Pancreas (tissue), 10 donors: ENCODE measurements around the gene RHD. TPM values are rescaled to one million over a fixed set of nuclear protein-coding genes. Genes with fewer than 3 reads are reported as not detected.
"Not testable (repeated sequence)": the region's sequence is repeated elsewhere in the genome, so short reads cannot be mapped to it uniquely, and the experiment has no call there.

Experiments used
- ATAC-seq, 4 donors: fragments of 200-7000 bp; cut with Tn5 transposase; one replicate each; pipeline versions ENCODE4 v1.8.0 to v1.9.1; 2020; ENCODE audit warnings: mild to moderate bottlenecking in 4 of 4, moderate library complexity in 4 of 4
- DNase-seq, 6 donors: peaks; one replicate each; pipeline ENCODE4 v3.0.0-alpha.2; 2020
- FAIRE-seq: peaks from 2 replicates; lab custom pipeline; 2012; peaks lifted over from hg19 to GRCh38; lab: Jason Lieb, UNC
- H3K27ac ChIP-seq, 4 donors: fragments of 200-600 bp; sonication (generic); 1 replicate in 3 of 4; 2 replicates in 1 of 4; pipeline versions ENCODE4 v1.5.0 to v1.8.0; 2020
- H3K27me3 ChIP-seq, 4 donors: fragments of 200-600 bp; one replicate each; pipeline ENCODE4 v1.8.0; 2021
- H3K36me3 ChIP-seq, 3 donors: fragments of 200-600 bp; sonication (generic) in 1 of 3; one replicate each; pipeline versions ENCODE4 v1.5.0 to v1.8.0; 2020 to 2021
- H3K4me1 ChIP-seq, 3 donors: fragments of 200-600 bp; one replicate each; pipeline ENCODE4 v1.8.0; 2021
- H3K4me3 ChIP-seq, 4 donors: fragments of 200-600 bp; sonication (generic) in 2 of 4; one replicate each; pipeline versions ENCODE4 v1.5.0 to v1.8.0; 2020 to 2021
- H3K9me3 ChIP-seq, 4 donors: fragments of 200-600 bp; one replicate each; pipeline ENCODE4 v1.8.0; 2021
- CTCF ChIP-seq, 4 donors: fragments of 200-600 bp; sonication (generic) in 3 of 4; IDR thresholded peaks; one replicate each; pipeline versions ENCODE4 v1.5.0 to v1.8.0; 2021; ENCODE audit warnings: antibody characterized with exemption in 4 of 4
- WGBS, 2 donors: extraction: QIAGEN DNeasy Blood & Tissue Kit; methylation state at CpG; one replicate each; pipeline ENCODE4 v1.1.7; 2013; 5-methylcytosine and 5-hydroxymethylcytosine counted together
- intact Hi-C, 3 donors: fragments of 100-400 bp; cut with DNase I; formaldehyde crosslinking; loops; one replicate each; pipeline versions ENCODE4 v1.11.1 to v1.14.2; 2022
- polyA plus RNA-seq, 2 donors: library from polyadenylated mRNA; stranded (reverse); fragments of 200-250 nt; gene quantifications; one replicate each; pipeline ENCODE4 v1.2.3, GENCODE V29; 2013
- total RNA-seq, 6 donors: library from RNA; stranded (reverse); fragmentation: NEBNext Ultra II Directional in 4 of 6; extraction: Animal tissue kit (Norgen Biotek cat#: 25700) in 4 of 6; gene quantifications; one replicate each; pipeline versions ENCODE4 v1.2.1 to v1.2.4, GENCODE V29; 2021 to 2023
- donor health status: healthy with polysubstance abuse.
- donor health status: DM: no; HTN: no; CAD: no; lungs with moderate emphysema.
- donor health status: DM: no; HTN: no; CAD: no.
- donor health status: control.
- donor health status: control.
- donor health status: Bipolar disorder and iron deficiency.
- donor health status: DM: yes; HTN: yes; CAD: no.
- donor health status: DM: no; HTN: no; CAD: no.
- donor health status: DM: no; HTN: no; CAD: no.
- donor health status: DM: yes; HTN: yes; CAD: no.

The RHD gene
- total and polyA plus RNA-seq, 8 donors: not detected

- WGBS, 2 donors: 90 to 95% methylated on average over 7 of the region's 7 CpGs
- DNase-seq: no peak
- Histone ChIP-seq H3K27ac (peak overlapping the region in 1 of 4 donors; percentile 3), H3K9me3 (no peaks in the 10 kb centered on the region), H3K4me3 (no peak overlapping the region), H3K36me3 (peaks cover 0 to 22% (median 0%) of the 10 kb centered on the region in 3 donors), H3K27me3 (no peaks in the 10 kb centered on the region), H3K4me1 (no peaks in the 10 kb centered on the region)
- intact Hi-C loops: no loop called here
- FAIRE-seq: no peak
- TF ChIP-seq CTCF (IDR thresholded peaks at IDR 0.05): no peak
- no peak for ATAC-seq
Observed at GRCh38 chr1:25360596-25361581, 88.6 kb downstream of the RHD start.

- peaks cover 0 to 22% (median 0%) of the 10 kb centered on the region in 3 donors for H3K36me3 ChIP-seq
- no peak for TF ChIP-seq CTCF (IDR thresholded peaks at IDR 0.05)
- intact Hi-C loops: no loop called here
- DNase-seq: no peak
- ATAC-seq: no peak
- no peaks in the 10 kb centered on the region for H3K27me3 ChIP-seq
- no peak overlapping the region for H3K4me3 ChIP-seq
- 62 to 74% methylated on average over 2 of the region's 2 CpGs for WGBS, 2 donors
- no peak overlapping the region for H3K27ac ChIP-seq
- H3K4me1 ChIP-seq: no peaks in the 10 kb centered on the region
- no peaks in the 10 kb centered on the region for H3K9me3 ChIP-seq
- FAIRE-seq: no peak
Observed at GRCh38 chr1:25361901-25362300, 89.6 kb downstream of the RHD start.

GRCh38 chr1:25362634-25363559, 90.6 kb downstream of the RHD start:
- peaks cover 0 to 20% (median 0%) of the 10 kb centered on the region in 3 donors for H3K36me3 ChIP-seq
- DNase-seq, H3K27ac ChIP-seq, H3K4me3 ChIP-seq, intact Hi-C loops, ATAC-seq, H3K27me3 ChIP-seq, H3K9me3 ChIP-seq, H3K4me1 ChIP-seq, FAIRE-seq: not testable (repeated sequence)
- WGBS, 2 donors: no CpG with 5 or more reads among the region's 17 CpGs

- no peak for DNase-seq
- H3K27me3 ChIP-seq: no peaks in the 10 kb centered on the region
- no peaks in the 10 kb centered on the region for H3K4me1 ChIP-seq
- no peak overlapping the region for H3K4me3 ChIP-seq
- no peak for ATAC-seq
- no peak overlapping the region for H3K27ac ChIP-seq
- no peaks in the 10 kb centered on the region for H3K36me3 ChIP-seq
- no peak for FAIRE-seq
- no peaks in the 10 kb centered on the region for H3K9me3 ChIP-seq
- no peak for TF ChIP-seq CTCF (IDR thresholded peaks at IDR 0.05)
- intact Hi-C loops: no loop called here
- WGBS, 2 donors: 88 to 97% methylated on average over 4 of the region's 4 CpGs
Observed at GRCh38 chr1:25369241-25369640, 96.9 kb downstream of the RHD start.

GRCh38 chr1:25369691-25370271, 97.5 kb downstream of the RHD start:
- FAIRE-seq, H3K27ac ChIP-seq, H3K36me3 ChIP-seq, intact Hi-C loops, ATAC-seq, H3K4me1 ChIP-seq, H3K27me3 ChIP-seq, H3K4me3 ChIP-seq, DNase-seq, H3K9me3 ChIP-seq: not testable (repeated sequence)
- WGBS, 2 donors: 87 to 90% methylated on average over 12 of the region's 12 CpGs

GRCh38 chr1:25371757-25372156, 99.4 kb downstream of the RHD start:
- FAIRE-seq: not testable (repeated sequence)

GRCh38 chr1:25378367-25378766, 106.1 kb downstream of the RHD start:
- intact Hi-C loops, ATAC-seq, H3K4me3 ChIP-seq, H3K36me3 ChIP-seq, DNase-seq, H3K4me1 ChIP-seq, H3K9me3 ChIP-seq, H3K27ac ChIP-seq, FAIRE-seq, H3K27me3 ChIP-seq: not testable (repeated sequence)
- 61 to 75% methylated on average over 3 of the region's 3 CpGs for WGBS, 2 donors

More at GRCh38 chr1:25371757-25372156, 99.4 kb downstream of the RHD start:
- ATAC-seq, H3K9me3 ChIP-seq, H3K4me1 ChIP-seq, H3K4me3 ChIP-seq, H3K36me3 ChIP-seq, intact Hi-C loops, H3K27me3 ChIP-seq, DNase-seq, H3K27ac ChIP-seq: not testable (repeated sequence)
- WGBS, 2 donors: 68 to 78% methylated on average over 7 of the region's 7 CpGs
